Endothelial cell of hepatic sinusoid (primary cell): ENCODE measurements around the gene WDR44.
"Not testable (repeated sequence)": the region's sequence is repeated elsewhere in the genome, so short reads cannot be mapped to it uniquely, and the experiment has no call there.

Experiments
- in situ Hi-C: cut with HindIII; loops from 2 replicates; pipeline ENCODE4 v1.10.0; 2017; ENCODE audit warnings: low sequenced_read_pairs

WDR44 gene

GRCh38 chrX:118345464-118346257, at the start of gene WDR44:
Gene WDR44 (plus strand): TSS chrX:118346106. CDS start chrX:118346504, 398 bp downstream.
- in situ Hi-C loops: no loop called here

DNA sequence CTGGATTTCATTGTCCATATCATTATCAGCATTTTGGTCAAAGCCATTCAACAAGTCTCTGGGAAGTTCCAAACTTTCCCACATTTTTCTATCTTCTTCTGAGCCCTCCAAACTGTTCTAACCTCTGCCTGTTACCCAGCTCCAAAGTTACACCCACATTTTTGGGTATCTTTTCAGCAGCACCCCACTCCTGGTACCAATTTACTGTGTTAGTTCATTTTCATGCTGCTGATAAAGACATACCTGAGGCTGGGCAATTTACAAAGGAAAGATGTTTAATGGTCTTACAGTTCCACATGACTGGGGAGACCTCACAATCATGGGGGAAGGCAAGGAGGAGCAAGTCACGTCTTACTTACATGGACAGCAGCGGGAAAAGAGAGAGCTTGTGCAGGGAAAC, 40.1 kb upstream of the WDR44 start:
- in situ Hi-C loops: not testable (repeated sequence)

GRCh38 chrX:118315529-118315928, 30.4 kb upstream of the WDR44 start:
- in situ Hi-C loops: no loop called here

DNA sequence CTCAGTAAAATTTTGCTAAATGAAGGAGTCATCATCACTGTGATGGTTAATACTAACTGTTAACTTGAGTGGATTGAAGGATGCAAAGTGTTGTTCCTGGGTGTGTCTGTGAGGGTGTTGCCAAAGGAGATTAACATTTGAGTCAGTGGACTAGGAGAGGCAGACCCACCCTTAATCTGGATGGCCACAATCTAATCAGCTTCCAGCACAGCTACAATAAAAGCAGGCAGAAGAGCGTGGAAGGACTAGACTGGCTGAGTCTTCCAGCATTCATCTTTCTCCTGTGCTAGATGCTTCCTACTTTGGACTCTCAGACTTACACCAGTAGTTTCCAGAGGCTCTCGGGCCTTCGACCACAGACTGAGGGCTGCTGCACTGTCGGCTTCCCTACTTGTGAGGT, 21.3 kb upstream of the WDR44 start:
- in situ Hi-C loops: no loop called here

GRCh38 chrX:118325453-118325852, 20.5 kb upstream of the WDR44 start:
- in situ Hi-C loops: no loop called here

DNA sequence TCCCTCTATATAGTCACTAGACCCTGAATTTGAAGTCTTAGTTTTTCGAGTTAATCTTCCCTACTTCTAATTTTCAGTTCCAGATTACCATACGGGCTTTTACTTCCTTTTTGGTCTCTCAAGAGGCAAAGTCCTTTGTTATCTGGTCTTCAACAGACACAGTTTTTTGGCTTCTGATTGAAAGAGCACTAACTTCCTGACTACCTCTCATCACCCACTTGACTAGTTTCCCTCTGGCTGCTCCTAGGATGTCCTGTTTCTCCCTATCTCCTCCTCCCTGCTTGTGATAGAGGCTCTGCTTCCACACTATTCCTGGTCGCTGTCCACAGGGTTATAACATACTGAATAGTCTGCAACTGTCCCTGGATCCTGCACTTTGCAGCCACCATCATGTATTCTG, 16.7 kb upstream of the WDR44 start:
- in situ Hi-C loops: no loop called here

DNA sequence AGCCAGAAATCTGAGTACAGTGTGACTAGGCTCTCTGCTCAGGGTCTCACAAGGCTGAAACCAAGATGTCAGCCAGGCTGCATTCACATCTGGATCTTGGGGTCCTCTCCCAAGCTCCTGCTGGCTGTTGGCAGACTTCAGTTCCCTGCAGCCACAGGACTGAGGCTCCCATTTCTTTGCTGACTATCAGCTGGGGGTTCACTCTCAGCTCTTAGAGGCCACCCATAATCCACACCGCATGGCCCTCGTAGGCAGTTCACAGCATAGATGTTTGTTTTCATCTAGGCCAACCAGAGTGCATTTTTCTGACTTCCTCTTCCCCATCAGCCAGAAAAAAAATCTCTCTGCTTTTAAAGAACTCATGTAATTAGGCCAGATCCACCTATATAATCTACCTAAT, 8.2 kb upstream of the WDR44 start:
- in situ Hi-C loops: no loop called here

DNA sequence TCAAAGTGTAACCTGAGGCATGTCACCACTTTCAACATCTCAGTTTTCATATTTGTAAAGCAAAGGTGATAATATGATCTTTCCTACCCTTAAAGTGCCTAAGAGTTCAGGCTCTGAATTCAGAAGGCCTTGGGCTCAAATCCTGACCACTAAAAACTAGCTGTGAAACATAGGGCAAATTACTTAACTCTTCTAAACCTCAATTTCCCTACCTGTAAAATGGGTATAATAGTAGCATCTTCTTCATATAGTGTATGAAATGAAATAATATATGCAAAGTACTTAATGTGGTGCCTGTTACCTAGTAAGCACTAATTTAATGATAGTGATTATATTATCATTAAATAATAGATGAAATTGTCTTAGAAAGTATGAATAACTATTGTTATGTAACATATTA, 7.0 kb upstream of the WDR44 start:
- in situ Hi-C loops: no loop called here

DNA sequence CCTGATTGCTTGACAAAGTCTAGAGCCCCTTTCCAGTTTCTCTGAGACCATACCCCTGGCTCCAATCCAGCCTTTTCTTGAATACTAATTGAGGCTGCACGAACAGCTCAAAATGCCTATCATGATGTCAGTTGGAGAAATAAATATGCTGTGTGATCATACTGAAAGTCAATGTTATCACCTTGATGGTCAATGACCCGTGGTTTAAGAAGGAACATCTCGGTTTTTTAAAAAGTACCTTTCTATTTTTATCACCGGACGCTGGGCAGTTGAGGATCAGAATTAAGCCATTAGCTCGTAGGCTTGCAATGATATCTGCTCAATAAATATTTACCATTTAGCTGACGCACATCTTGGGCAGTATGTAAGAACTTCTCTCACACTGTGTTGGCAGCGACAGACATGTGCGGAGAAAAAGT, 852 bp upstream of the WDR44 start:
- in situ Hi-C loops: no loop called here

DNA sequence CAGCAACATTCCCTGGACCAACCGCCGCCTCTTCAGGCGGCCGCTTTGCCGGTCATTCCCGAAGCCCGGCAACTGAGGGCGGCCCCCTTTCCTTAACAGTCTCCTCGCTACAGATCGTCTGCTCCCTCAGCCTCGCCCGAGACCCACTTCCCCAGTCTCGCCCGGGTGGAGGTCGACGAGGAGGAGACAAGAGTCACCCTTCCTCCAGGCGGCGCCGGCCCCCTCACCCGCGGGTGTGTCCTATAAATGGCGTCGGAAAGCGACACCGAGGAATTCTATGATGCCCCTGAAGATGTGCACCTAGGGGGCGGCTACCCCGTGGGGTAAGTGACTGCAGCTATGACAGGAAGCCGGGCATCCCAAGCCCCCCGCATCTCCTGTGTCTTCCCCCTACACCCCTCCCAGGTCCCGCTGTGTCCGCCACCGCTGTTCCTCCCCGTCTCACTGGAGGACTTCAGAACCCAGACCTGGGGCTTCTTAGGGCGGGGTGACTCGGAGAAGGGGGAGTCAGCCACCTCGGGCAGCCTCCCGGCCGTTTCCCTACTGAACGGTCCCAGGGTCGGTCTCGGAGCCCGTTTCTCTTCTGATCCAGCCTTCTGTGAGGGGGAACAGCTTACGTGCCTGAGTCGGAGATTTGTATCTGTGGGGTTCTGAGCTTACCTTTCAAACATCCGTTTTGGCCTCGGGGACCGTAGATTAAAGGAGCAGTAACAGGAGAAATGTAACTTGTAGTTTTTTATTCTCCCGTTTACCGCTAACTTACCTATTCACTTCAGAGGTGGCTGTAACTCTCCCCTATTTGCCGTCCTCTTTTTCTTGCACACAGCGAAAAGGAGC, 570 bp downstream of the WDR44 start:
- in situ Hi-C loops: no loop called here

DNA sequence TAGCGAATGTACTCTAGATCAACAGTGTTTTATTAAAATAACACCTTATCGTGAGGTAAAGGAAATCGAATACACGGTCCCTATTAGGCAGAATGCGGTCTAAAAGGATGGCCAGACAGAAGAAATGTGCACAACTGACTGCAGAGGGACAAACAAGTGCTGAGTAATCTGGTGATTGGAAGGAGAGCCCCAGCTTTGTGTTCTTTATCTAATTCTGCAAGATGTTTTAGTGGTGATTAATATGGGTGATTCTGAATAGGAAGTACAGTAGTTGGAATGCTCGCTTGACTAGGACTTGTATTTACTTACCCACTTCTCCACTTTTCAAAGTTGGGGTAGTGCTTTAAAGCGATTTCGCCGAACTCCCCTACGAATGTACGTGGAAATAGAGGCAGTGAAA, 1.2 kb downstream of the WDR44 start:
- in situ Hi-C loops: no loop called here

DNA sequence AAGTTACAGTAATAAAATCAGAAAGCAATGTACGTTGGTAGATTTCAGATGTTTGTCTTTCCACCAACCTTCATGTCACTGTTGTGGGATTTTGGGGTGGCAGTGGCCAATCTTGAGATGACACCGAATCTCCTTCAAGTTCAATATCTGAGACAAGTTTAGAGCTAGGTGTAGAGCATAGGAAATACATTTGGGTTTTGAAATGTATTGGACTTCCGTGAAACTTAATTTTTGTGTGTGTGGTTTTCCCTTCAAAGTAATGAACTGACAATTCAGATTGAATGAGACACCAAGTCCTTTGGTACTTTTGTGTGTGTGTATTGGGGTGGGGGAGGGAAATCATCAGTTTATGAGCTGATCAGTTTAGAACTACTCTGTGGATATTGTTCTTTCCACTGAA, 1.8 kb downstream of the WDR44 start:
- in situ Hi-C loops: no loop called here

DNA sequence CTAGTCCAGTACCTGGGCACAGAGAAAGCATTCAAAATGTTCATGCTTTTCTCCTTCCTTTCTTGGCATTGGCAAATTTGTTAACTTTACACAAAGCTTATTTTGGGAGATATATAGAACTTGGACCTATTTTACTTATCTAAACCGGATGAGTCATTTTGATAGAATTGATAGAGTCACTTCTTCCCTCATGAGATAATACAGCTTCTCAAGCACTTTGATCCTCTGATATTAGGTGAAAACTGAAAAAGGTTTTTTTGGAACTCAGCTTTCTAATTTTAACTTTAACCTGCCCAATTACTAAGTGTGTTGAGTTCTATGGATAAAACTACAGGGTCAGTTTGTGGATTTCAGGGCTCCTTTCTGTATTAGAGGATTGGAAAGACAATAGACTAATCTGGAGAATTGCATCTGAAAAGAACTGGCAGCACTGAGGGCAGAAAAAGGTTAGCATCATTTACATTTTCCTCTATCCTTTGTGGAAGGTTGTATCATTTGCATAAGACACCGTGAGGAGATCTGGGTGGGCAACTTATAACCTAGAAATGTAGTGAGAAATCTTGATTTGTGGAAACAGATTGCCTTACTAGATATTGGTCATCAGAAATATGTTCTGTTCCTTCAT, 2.4 kb downstream of the WDR44 start:
- in situ Hi-C loops: no loop called here

DNA sequence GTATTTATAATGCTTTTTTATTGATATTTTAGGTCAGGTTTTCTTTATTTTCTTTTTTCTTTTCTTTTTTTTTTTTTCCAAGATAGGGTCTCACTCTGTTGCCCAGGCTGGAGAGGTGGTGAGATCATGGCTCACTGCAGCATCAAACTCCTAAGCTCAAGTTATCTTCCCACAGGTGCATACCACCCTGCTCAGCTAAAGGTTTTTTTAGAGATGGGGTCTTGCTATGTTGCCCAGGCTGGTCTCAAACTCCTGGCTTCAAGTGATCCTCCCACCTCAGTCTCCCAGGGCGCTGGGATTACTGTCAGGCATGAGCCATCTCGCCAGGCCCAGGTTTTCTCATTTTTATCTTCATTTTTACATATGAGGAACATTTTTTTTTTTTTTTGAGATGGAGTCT, 3.3 kb downstream of the WDR44 start:
- in situ Hi-C loops: no loop called here

DNA sequence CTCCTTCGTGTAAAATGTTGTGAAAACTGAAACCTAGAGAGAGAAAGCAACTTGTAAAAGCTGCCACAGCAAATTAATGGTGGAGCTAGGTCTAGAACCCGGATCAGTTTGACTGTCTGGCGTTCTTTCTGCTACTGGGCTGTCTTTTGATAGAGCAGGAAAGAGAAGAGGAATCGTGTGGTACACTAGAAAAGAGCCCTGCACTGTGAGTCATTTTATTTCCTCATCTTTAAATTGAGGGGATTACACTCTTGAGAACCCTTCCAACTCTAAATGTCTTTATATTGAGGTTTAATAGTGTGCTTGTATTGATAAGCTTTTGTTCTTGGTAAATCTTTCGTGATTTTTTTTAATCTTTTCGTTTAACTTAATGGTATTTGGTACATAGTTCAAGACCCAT, 4.3 kb downstream of the WDR44 start:
- in situ Hi-C loops: no loop called here

DNA sequence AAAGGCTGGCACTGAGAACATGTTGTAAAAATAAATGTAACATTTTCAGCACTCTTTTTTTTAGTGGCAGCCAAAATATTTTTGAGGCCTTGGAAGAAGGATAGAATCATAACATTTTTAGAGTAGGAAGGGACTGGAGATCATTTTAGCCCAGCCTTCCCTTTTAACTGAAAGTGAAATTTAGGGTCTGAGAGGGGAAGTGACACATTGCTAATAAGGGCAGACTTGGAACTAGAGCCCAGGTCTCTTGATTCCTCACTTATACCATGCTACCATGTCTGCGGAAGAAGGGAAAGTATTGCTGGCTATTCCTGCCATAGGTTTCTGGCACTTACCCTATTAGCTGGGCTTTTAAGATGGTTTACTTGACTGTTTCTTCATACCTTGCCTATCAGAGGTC, 4.8 kb downstream of the WDR44 start:
- in situ Hi-C loops: no loop called here

- in situ Hi-C loops: no loop called here
These were observed 6.7 kb downstream of the WDR44 start for GRCh38 chrX:118352566-118352965.

DNA sequence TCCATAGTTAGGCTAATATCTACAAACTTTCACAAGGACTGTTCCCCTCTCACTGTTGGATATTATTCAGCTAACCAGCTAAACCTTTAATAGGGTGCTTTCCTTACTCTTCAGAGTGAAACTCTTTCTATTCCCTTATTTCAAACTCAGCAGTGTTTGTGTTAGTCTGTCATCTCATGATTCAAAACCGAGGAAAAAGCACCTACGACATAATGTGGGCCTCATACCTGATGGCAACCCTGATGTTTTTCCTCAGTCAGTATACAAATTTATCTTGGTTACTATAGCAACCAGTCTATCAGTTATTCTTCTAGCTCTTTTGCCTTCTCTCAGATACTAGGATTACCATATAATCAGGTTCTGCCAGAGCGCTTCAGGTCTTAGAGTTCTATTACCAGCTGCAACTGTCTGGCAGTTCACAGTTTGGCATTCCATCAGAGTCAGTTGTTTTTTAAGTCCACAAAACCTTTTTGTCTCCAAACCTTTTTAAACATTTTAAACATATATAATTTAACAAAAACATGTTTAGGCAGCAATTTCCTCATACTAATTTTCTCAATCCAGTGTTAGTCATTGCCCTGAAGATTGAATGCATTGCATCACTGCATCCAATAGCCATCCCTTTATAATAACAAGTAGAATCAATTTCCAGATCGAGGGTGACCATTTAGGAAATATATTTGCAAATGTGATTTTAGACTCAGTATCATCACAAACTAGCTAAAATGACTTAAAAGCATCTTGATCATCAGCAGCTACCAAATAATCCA, 7.4 kb downstream of the WDR44 start:
- in situ Hi-C loops: no loop called here

DNA sequence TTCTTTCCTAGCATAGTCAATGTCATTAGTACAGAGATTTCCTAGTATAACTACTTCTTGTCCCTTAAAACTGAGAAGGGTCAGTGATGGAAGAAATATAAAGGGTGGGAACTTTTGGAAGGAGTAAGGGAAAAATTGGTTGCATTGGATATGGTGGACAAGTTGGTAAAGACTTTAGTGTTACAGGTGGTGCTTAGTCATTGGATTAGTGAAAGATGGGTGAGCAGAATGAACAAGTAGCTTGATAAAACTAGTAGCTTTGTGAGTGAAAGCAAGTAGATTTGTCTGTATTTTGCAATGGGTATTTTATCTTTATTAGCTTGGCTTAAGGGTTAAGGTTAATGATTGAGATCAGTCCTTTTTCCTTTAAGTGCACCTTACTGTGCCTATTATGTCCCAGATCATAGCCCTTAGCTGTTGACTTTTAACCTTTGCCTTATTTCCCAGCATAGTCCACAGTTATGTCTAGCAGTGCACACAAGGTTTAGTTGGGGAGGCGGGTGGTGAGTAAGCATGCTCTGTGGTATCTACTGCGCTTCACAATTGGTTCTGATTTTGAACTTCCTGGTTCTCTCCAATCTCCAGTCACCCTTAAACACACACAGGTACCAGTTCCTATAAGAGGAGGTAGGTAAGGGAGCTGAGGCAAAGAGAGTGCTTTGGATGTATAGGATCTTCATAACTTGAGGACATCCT, 9.5 kb downstream of the WDR44 start:
- in situ Hi-C loops: no loop called here

DNA sequence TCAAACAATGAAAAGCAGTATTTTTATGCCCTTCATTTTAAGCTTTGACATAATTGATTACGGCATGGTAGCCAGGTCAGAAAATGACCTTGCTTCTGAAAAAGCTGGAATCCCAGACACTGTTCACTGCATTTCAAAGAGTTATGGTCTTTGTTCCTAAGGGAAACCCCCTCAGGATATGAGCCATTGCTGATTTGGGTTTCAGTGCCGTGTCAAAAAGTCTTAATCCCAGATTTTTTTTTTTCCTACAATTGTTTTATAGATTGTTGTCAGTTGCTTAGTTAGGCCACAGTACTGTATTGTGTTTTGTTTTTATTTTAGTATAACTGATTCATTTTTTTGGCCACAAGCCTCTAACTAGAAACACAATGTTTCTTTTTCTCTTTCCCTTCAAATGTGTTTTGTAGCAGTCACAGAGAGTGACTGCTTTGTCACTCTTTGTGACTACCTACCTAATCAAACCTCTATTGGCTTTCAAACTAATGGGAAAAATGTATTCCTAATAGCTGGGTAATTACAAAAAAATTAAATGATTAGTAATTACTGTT, 10.3 kb downstream of the WDR44 start:
- in situ Hi-C loops: no loop called here
